ENCODE results near the gene MOK. TPM values are rescaled to one million over a fixed set of nuclear protein-coding genes. Genes with fewer than 3 reads are reported as not detected.

MOK gene
- total RNA-seq, 2 experiments from 2014 or later: 6.2 to 6.6 TPM

DNA sequence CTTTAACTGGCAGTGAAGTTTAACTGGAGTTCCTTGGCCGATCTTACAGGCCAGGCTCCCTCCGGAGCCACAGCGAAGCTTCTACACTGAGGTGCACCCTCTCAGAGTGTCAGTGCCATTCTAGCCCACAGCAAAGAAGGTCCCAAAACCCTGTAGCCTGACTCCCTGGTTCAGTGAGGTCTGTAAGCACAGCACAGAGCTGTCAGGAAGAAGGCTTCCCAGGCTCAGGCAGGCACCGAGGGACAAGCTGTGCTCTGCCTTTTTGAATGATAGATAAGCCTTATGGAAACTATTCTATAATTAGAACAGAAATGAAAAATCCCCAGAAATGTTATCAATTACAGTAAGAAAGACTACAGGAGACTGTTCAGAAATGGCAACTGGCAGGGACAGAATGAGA lies 40.2 kb downstream of the MOK start:
- Mint-ChIP-seq H3K9me3 (no peaks in the 10 kb centered on the region), H3K27me3 (no peaks in the 10 kb centered on the region), H3K4me1 (ENCODE audit: low read depth) (no peaks in the 10 kb centered on the region), H3K36me3 (ENCODE audit: low read depth) (no peaks in the 10 kb centered on the region), H3K27ac (no peak overlapping the region), H3K4me3 (no peak overlapping the region)
- POLR2A ChIA-PET: no interaction called here
- intact Hi-C loops (cut with micrococcal nuclease): no loop called here
- CTCF ChIA-PET: interaction anchor here (1.0 kb wide), 1 partner anchor 49 kb away, joined by 3 read pairs; no protein-coding TSS in a partner anchor
- ATAC-seq (no peak), DNase-seq (no peak)
- no peak for TF ChIP-seq CTCF (IDR thresholded peaks at IDR 0.05)

GRCh38 chr14:102264355-102264754 lies 40.6 kb downstream of the MOK start:
- ATAC-seq (no peak), DNase-seq (no peak)
- CTCF ChIA-PET: no interaction called here
- H3K27me3 Mint-ChIP-seq: no peaks in the 10 kb centered on the region
- intact Hi-C loops (cut with micrococcal nuclease): no loop called here
- no peaks in the 10 kb centered on the region for H3K36me3 Mint-ChIP-seq (ENCODE audit: low read depth)
- H3K4me1 Mint-ChIP-seq (ENCODE audit: low read depth): no peaks in the 10 kb centered on the region
- no peaks in the 10 kb centered on the region for H3K9me3 Mint-ChIP-seq
- POLR2A ChIA-PET: no interaction called here
- no peak for TF ChIP-seq CTCF (IDR thresholded peaks at IDR 0.05)
- no peak overlapping the region for H3K27ac Mint-ChIP-seq
- no peak overlapping the region for H3K4me3 Mint-ChIP-seq

DNA sequence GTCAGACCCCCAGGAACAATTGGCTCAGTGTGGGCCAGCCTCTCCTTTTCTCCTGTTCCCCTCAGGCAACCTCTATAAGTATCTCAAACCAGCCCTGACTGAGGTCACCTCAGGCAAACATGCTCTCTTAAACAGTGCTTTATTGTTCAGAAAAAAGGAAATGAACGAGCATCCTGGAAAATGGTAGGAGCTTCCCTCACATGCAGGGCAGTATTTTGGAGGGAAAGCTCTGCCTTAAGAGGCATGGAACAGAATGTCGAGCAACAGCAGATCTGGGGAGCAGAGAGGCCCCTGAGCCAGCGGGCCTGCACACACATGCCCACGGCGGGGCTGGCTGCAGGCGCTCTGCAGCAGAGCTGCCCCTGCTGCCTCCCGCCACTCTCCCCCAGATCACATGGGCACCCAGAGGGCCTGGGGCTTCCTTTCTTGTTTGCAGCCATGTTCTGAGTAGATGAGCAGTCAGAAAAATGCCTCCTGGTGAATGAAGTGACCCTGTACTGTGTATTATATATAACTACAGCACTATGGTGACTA lies 42.0 kb downstream of the MOK start:
- POLR2A ChIA-PET: no interaction called here
- Mint-ChIP-seq H3K4me1 (ENCODE audit: low read depth) (no peaks in the 10 kb centered on the region), H3K36me3 (ENCODE audit: low read depth) (no peaks in the 10 kb centered on the region), H3K27me3 (no peaks in the 10 kb centered on the region), H3K9me3 (no peaks in the 10 kb centered on the region), H3K27ac (no peak overlapping the region), H3K4me3 (no peak overlapping the region)
- intact Hi-C loops (cut with micrococcal nuclease): no loop called here
- no peak for ATAC-seq
- no peak for TF ChIP-seq CTCF (IDR thresholded peaks at IDR 0.05)
- no peak for DNase-seq
- CTCF ChIA-PET: no interaction called here

DNA sequence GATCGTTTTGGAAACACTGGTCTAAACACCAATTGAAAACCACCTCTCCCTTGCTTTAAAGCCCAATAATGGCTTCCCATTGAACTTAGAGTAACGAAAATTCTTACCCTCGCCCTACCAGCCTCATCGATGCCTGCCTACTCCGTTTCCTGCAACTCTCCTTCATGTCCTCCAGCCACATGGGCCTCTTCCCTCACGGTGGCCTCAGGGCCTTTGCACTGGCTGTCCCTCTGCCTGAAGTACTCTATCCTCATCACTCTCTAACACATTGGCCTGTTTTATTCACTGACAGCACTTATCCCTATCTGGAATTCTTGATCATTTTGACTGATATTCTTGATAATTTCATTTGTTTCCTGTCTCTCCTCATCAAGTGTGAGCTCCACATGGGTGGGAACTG lies 46.8 kb downstream of the MOK start:
- no peak for TF ChIP-seq CTCF (IDR thresholded peaks at IDR 0.05)
- no peak overlapping the region for H3K4me3 Mint-ChIP-seq
- H3K27me3 Mint-ChIP-seq: no peaks in the 10 kb centered on the region
- CTCF ChIA-PET: no interaction called here
- no peaks in the 10 kb centered on the region for H3K9me3 Mint-ChIP-seq
- no peak overlapping the region for H3K27ac Mint-ChIP-seq
- DNase-seq (no peak), ATAC-seq (no peak)
- no peaks in the 10 kb centered on the region for H3K36me3 Mint-ChIP-seq (ENCODE audit: low read depth)
- intact Hi-C loops (cut with micrococcal nuclease): no loop called here
- H3K4me1 Mint-ChIP-seq (ENCODE audit: low read depth): no peaks in the 10 kb centered on the region
- POLR2A ChIA-PET: no interaction called here

DNA sequence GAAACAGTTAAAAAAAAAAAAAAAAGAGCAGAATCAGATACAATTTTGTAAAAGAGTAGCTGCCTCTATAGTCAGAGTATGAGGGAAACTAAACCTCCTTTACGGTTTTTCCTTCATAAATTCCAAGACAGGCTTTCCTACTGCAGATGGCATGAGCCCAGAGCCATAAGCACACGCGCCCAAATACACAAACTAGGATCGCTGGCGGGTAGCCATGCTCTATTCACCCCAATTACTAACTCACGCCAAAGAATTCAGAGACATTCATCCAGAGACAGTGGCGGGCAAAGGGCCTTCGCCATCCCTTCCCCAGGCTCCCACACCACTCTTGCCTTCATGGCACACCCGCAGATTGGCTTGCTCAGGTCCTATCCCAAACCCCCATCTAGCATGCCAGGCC lies 48.2 kb downstream of the MOK start:
- no peak for ATAC-seq
- CTCF ChIA-PET: no interaction called here
- no peak for TF ChIP-seq CTCF (IDR thresholded peaks at IDR 0.05)

More for the DNA sequence above, 48.2 kb downstream of the MOK start:
- Mint-ChIP-seq H3K27me3 (peaks cover 2% of the 10 kb centered on the region), H3K36me3 (ENCODE audit: low read depth) (no peaks in the 10 kb centered on the region), H3K27ac (no peak overlapping the region), H3K4me1 (ENCODE audit: low read depth) (no peaks in the 10 kb centered on the region), H3K9me3 (no peaks in the 10 kb centered on the region), H3K4me3 (no peak overlapping the region)
- POLR2A ChIA-PET: no interaction called here
- DNase-seq: no peak
- intact Hi-C loops (cut with micrococcal nuclease): no loop called here
